ENCODE measurements around the gene PRKAR1A.
A peak's percentile ranks its signal among the peaks of the same experiment; 100 is the strongest.
"Not testable (repeated sequence)": the region's sequence is repeated elsewhere in the genome, so short reads cannot be mapped to it uniquely, and the experiment has no call there.

PRKAR1A gene

DNA sequence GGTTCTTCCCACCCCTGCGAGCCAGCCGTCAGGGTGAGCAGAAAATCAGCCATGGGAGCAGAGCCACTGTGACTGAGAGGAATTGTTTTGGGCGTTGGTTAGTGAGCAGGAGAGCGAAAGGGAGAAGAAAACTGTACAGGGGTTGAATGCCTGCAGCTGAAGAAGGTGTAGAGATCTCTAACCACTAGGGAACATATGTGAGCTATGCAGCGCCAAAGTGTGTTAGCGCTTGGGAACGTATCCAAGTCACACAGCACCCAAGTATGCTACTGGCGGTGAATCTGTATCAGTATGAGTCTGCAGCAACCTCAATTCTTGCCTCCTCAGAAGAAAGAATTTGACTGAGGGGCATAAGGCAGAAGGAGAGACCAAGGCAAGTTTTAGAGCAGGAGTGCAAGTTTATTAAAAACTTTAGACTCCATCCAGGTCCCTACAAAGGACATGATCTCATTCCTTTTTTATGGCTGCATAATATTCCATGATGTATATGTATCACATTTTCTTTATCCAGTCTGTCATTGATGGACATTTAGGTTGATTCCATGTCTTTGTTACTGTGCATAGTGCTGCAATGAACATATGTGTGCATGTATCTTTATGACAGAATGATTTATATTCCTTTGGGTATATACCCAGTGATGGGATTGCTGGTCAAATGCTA is 19.7 kb upstream of the PRKAR1A start:
- not testable (repeated sequence) for H3K9ac ChIP-seq (ENCODE audit: low read length); H3K36me3 ChIP-seq (ENCODE audit: insufficient read depth, low read length); H3K27me3 ChIP-seq (ENCODE audit: control insufficient read depth in 1 of 2, insufficient read depth in 2 of 2, low read length in 2 of 2); H3K4me3 ChIP-seq (ENCODE audit: low read depth in 1 of 2, low read length in 2 of 2); H3K27ac ChIP-seq (ENCODE audit: low read depth, low read length); H3K4me1 ChIP-seq (ENCODE audit: insufficient read depth, low read length); H3K9me3 ChIP-seq (ENCODE audit: low read length)

DNA sequence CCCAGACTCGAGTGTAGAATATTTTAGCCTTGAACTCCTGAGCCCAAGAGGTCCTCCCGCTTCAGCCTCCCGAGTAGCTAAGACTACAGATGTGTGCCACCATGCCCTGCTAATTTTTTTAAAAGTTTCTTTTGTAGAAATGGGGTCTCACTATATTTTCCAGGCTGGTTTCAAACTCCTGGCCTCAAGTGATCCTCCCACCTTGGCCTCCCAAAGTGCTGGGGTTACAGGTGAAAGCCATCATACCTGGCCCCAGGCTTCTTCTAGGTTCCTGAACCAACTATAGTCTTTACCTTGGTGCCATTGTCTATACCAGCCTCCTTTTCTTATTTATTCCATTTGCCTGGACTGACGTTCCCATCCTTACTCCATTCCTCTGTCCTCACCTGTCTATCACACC is 17.1 kb upstream of the PRKAR1A start:
- no peaks in the 10 kb centered on the region for H3K27me3 ChIP-seq (ENCODE audit: control insufficient read depth in 1 of 2, insufficient read depth in 2 of 2, low read length in 2 of 2)
- H3K9ac ChIP-seq (ENCODE audit: low read length), result no peak overlapping the region
- no peak overlapping the region for H3K4me3 ChIP-seq (ENCODE audit: low read depth in 1 of 2, low read length in 2 of 2)
- H3K4me1 ChIP-seq (ENCODE audit: insufficient read depth, low read length), result no peaks in the 10 kb centered on the region
- no peak overlapping the region for H3K27ac ChIP-seq (ENCODE audit: low read depth, low read length)
- H3K9me3 ChIP-seq (ENCODE audit: low read length), result no peaks in the 10 kb centered on the region
- H3K36me3 ChIP-seq (ENCODE audit: insufficient read depth, low read length), result no peaks in the 10 kb centered on the region

DNA sequence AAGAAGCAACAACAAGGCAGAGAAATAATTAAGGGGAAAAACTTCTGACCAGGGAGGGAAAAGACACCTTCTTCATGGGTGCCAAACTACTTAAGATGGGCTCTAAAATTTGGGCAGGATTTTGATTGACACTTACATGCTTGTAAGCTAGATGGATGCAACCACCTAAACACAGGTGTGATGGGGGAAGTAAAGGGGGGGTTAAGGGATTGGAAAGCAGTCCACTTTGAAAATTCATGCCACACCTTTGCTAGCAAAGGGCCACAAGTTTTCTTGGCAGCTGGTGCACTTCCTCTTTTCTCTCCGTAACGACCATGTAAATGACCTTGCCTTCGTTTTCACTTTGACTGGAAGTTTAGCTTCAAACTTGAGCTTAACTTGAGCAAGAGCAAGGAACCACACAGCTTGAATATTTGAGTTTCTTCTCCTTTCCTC is 14.3 kb upstream of the PRKAR1A start:
- H3K4me3 ChIP-seq (ENCODE audit: low read depth in 1 of 2, low read length in 2 of 2), result no peak overlapping the region
- no peaks in the 10 kb centered on the region for H3K27me3 ChIP-seq (ENCODE audit: control insufficient read depth in 1 of 2, insufficient read depth in 2 of 2, low read length in 2 of 2)
- no peaks in the 10 kb centered on the region for H3K36me3 ChIP-seq (ENCODE audit: insufficient read depth, low read length)
- no peak overlapping the region for H3K9ac ChIP-seq (ENCODE audit: low read length)
- no peaks in the 10 kb centered on the region for H3K9me3 ChIP-seq (ENCODE audit: low read length)
- H3K4me1 ChIP-seq (ENCODE audit: insufficient read depth, low read length), result no peaks in the 10 kb centered on the region
- no peak overlapping the region for H3K27ac ChIP-seq (ENCODE audit: low read depth, low read length)

DNA sequence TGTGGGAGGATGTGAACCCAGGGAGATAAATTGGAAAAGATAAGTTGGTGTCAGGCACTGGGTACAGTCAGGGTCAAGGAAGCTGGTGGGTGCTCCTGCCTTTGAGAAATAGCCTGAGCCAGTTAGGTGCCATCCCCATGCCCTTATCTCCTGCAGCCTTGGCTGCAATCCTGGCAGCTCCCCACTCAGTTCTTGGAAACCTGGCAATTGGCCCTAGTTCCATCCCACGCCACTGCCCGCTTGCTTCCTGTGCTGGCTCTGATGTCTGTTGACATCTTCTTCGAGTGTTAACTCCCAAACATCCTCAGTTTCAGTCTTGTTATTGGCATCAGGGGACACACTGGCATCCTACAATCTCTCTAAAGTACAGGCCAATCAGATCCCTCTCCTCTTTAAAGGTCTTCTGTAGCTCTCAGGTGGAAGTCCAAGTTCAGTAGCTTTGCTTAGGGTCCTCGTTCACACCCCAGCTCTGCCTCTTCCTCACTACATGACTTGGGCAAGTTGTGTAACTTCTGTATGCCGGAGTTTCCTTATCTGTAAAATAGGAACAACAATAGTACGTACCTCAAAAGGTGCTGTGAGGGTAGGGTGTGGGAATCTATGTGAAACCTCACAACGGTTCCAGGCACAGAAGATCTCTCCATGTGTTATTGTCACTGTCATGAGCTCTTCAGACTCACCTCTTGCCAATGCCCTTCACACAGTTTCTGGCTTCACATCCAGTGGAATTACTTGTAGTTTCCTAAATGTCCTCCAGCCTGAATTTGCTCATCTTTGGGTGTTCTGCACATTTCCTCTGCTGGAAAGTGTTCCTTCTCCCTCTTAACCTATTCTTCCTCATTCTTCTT is 13.5 kb upstream of the PRKAR1A start:
- no peaks in the 10 kb centered on the region for H3K4me1 ChIP-seq (ENCODE audit: insufficient read depth, low read length)
- no peaks in the 10 kb centered on the region for H3K9me3 ChIP-seq (ENCODE audit: low read length)
- H3K27me3 ChIP-seq (ENCODE audit: control insufficient read depth in 1 of 2, insufficient read depth in 2 of 2, low read length in 2 of 2), result no peaks in the 10 kb centered on the region
- no peaks in the 10 kb centered on the region for H3K36me3 ChIP-seq (ENCODE audit: insufficient read depth, low read length)
- H3K27ac ChIP-seq (ENCODE audit: low read depth, low read length), result no peak overlapping the region
- no peak overlapping the region for H3K4me3 ChIP-seq (ENCODE audit: low read depth in 1 of 2, low read length in 2 of 2)
- no peak overlapping the region for H3K9ac ChIP-seq (ENCODE audit: low read length)

DNA sequence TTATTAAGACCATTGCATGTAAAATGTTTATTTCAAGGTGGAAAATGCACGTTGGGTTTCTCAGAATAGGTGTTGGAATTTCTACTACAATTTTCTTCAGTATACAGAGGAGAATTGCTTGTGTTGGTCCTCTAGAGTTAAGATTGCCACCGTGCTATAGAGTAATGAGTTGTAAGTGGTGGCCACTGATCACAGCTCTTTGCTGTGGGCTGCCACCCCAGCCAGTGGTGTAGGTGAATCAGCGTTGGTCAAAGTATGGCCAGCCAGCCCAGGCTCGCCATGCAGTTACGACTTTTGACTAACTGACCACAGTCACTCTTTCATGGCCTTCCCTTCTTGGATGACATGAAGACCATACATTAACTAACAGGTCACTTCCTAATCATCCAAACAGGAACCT is 12.6 kb upstream of the PRKAR1A start:
- Histone ChIP-seq H3K27ac (ENCODE audit: low read depth, low read length) (no peak overlapping the region), H3K27me3 (ENCODE audit: control insufficient read depth in 1 of 2, insufficient read depth in 2 of 2, low read length in 2 of 2) (no peaks in the 10 kb centered on the region), H3K4me1 (ENCODE audit: insufficient read depth, low read length) (no peaks in the 10 kb centered on the region), H3K4me3 (ENCODE audit: low read depth in 1 of 2, low read length in 2 of 2) (no peak overlapping the region), H3K9ac (ENCODE audit: low read length) (no peak overlapping the region), H3K36me3 (ENCODE audit: insufficient read depth, low read length) (no peaks in the 10 kb centered on the region), H3K9me3 (ENCODE audit: low read length) (no peaks in the 10 kb centered on the region)

DNA sequence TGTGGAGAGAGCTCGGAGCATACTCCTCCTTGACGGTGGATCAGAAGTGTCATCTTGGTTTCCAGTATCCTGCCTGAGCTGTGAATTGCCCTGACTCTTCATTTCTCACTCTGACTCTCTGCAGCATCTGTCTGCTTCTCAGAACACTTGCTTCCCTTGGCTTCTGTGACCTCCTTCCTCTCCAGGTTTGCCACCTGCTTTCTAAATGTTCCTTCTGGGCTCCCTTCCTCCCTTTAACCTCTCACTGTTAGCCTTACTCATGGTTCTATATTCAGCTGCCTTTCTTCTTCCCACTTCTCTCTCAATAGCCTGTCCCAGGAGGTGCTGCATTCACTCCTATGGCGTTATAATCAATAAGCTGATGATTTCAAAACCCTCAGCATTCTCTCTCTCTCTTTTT is 11.2 kb upstream of the PRKAR1A start:
- H3K4me3 ChIP-seq (ENCODE audit: low read depth in 1 of 2, low read length in 2 of 2), result no peak overlapping the region
- no peaks in the 10 kb centered on the region for H3K27me3 ChIP-seq (ENCODE audit: control insufficient read depth in 1 of 2, insufficient read depth in 2 of 2, low read length in 2 of 2)
- no peak overlapping the region for H3K27ac ChIP-seq (ENCODE audit: low read depth, low read length)
- no peaks in the 10 kb centered on the region for H3K36me3 ChIP-seq (ENCODE audit: insufficient read depth, low read length)
- no peaks in the 10 kb centered on the region for H3K9me3 ChIP-seq (ENCODE audit: low read length)
- no peaks in the 10 kb centered on the region for H3K4me1 ChIP-seq (ENCODE audit: insufficient read depth, low read length)
- no peak overlapping the region for H3K9ac ChIP-seq (ENCODE audit: low read length)

DNA sequence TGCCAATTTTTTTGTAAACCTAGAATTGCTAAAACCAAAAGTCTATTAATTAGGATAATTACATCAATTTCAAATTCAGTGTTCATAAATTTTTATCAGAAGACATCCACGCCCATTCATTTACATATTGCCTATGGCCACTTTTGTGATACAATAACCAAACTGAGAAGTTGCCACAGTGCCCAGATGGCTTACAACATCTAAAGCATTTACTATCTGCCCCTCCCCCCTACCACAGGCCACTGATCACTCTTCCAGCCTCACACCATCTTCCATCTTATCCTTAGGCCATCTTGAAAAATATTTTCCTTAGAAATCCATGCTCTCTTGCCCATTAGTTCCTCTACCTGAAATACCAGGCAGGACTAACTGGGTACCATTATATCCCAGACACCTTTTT is 6.3 kb upstream of the PRKAR1A start:
- Histone ChIP-seq H3K27me3 (ENCODE audit: control insufficient read depth in 1 of 2, insufficient read depth in 2 of 2, low read length in 2 of 2) (no peaks in the 10 kb centered on the region), H3K4me3 (ENCODE audit: low read depth in 1 of 2, low read length in 2 of 2) (no peak overlapping the region), H3K27ac (ENCODE audit: low read depth, low read length) (no peak overlapping the region), H3K36me3 (ENCODE audit: insufficient read depth, low read length) (no peaks in the 10 kb centered on the region), H3K9ac (ENCODE audit: low read length) (no peak overlapping the region), H3K9me3 (ENCODE audit: low read length) (no peaks in the 10 kb centered on the region), H3K4me1 (ENCODE audit: insufficient read depth, low read length) (no peaks in the 10 kb centered on the region)

DNA sequence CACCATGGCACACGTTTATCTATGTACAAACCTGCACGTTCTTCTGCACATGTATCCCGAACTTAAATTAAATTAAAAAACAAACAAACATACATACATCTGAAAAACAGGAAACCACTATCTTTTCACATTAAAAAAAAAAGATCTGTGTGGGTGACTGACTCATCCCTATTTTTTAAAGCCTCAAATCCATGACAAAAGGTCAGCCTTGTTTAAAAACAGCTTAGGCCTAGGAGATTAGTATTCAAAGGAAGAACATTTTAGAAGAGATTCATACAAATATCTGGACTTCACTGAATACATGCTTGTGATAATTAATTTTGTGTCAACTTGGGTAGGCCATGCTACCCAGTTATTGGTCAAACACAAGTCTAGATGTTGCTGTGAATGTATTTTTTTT is 4.7 kb upstream of the PRKAR1A start:
- Histone ChIP-seq H3K27me3 (ENCODE audit: control insufficient read depth in 1 of 2, insufficient read depth in 2 of 2, low read length in 2 of 2) (no peaks in the 10 kb centered on the region), H3K4me1 (ENCODE audit: insufficient read depth, low read length) (no peaks in the 10 kb centered on the region), H3K9me3 (ENCODE audit: low read length) (no peaks in the 10 kb centered on the region), H3K27ac (ENCODE audit: low read depth, low read length) (no peak overlapping the region), H3K9ac (ENCODE audit: low read length) (no peak overlapping the region), H3K4me3 (ENCODE audit: low read depth in 1 of 2, low read length in 2 of 2) (no peak overlapping the region), H3K36me3 (ENCODE audit: insufficient read depth, low read length) (no peaks in the 10 kb centered on the region)

DNA sequence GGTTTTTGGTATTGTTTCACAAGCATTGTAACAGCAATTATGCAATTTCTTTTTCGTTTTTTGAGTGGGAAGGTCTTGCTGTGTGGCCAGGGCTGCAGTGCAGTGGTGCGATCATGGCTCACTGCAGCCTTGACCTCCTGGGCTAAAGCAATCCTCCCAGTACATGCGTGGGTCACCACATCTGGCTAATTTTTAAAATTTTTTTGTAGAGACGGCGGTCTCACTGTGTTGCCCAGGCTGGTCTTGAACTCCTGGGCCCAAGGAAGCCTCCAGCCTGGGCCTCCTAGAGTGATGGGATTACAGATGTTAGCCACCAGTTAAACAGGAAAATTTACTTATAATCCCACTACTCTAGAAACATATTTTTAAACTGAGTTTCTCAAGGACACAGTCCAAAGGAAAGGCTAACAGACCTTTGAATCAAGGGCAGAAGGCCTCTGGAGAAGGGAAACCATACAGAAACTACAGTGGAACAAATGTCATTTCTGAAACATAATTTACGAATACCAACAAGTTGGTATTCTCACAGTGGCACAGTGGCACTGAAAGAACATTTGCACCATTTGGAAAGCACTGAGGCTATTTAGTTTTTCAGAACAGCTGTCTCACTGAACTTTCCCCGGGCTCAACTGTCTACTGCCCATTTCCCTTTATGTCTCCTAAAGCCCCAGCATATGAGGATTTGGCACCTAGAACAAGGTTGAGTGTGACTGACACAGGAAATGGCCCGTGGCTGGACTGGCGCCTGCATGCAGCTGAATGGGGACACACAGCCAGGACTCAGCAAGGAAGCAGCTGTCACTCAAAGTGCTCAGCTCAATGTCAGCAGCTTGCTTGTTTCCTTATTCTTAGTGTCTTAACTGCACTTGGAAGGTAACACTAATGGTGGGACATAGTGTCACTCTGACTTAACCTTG is 2.8 kb upstream of the PRKAR1A start:
- Histone ChIP-seq H3K27ac (ENCODE audit: low read depth, low read length) (no peak overlapping the region), H3K4me1 (ENCODE audit: insufficient read depth, low read length) (peaks cover 3% of the 10 kb centered on the region), H3K9ac (ENCODE audit: low read length) (no peak overlapping the region), H3K9me3 (ENCODE audit: low read length) (no peaks in the 10 kb centered on the region), H3K36me3 (ENCODE audit: insufficient read depth, low read length) (no peaks in the 10 kb centered on the region), H3K4me3 (ENCODE audit: low read depth in 1 of 2, low read length in 2 of 2) (no peak overlapping the region), H3K27me3 (ENCODE audit: control insufficient read depth in 1 of 2, insufficient read depth in 2 of 2, low read length in 2 of 2) (no peaks in the 10 kb centered on the region)

DNA sequence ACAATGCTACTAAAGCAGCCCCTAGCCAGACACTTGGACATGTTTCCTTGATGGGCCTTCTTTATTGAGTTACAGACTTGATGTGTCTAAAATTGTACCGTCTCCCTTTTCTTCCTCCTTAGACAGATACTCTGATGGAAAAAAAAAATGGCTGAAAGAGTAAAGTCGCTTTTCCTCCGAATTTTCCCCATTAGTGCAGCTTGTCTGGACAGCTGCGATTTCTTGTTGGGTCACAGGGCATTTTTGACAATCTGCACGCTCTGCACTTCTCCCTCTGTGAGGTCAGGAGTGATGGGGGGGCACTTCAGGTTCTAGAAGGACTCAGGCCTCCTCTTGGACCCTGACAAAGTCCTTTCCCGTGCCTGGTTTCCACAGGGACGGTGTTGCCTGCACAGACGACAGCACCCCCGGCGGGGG is 968 bp upstream of the PRKAR1A start:
- peak overlapping the region; percentile 95 to 97 for H3K4me3 ChIP-seq (ENCODE audit: low read depth in 1 of 2, low read length in 2 of 2)
- no peaks in the 10 kb centered on the region for H3K36me3 ChIP-seq (ENCODE audit: insufficient read depth, low read length)

DNA sequence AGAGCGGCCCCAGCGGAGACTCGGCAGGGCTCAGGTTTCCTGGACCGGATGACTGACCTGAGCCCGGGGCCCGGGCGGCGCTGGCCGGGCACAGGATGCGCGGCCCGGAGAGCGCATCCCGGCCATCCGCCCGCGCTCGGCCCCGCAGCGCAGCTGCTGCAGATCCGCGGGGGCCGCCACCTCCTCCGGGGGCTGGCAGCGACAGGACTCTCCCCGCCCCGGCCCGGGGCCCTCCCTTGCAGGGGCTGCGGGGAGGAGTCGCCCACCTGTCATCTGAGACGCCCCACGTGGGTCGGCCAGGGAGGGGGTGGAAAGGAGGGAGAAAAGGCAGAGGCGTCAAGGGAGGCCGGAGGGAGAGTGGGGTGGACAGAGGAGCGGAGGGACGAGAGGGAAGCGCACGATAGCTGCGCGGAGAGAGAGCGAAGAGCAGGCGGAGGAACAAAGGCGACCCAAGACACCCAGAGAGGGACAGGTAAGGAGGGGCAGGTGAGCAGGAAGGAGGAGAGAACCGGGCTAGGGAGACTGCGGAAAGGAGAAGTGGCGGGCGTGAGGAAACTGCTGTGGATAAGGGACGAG is 471 bp upstream of the PRKAR1A start:
- H3K4me1 ChIP-seq (ENCODE audit: insufficient read depth, low read length), result peaks cover 15% of the 10 kb centered on the region
- no peaks in the 10 kb centered on the region for H3K27me3 ChIP-seq (ENCODE audit: control insufficient read depth in 1 of 2, insufficient read depth in 2 of 2, low read length in 2 of 2)
- H3K27ac ChIP-seq (ENCODE audit: low read depth, low read length), result peak overlapping the region; percentile 98
- peak overlapping the region; percentile 95 to 97 for H3K4me3 ChIP-seq (ENCODE audit: low read depth in 1 of 2, low read length in 2 of 2)
- peak overlapping the region; percentile 85 for H3K9ac ChIP-seq (ENCODE audit: low read length)
- H3K36me3 ChIP-seq (ENCODE audit: insufficient read depth, low read length), result peaks cover 2% of the 10 kb centered on the region
- H3K9me3 ChIP-seq (ENCODE audit: low read length), result no peaks in the 10 kb centered on the region

More for the DNA sequence above, 968 bp upstream of the PRKAR1A start:
- Histone ChIP-seq H3K27me3 (ENCODE audit: control insufficient read depth in 1 of 2, insufficient read depth in 2 of 2, low read length in 2 of 2) (no peaks in the 10 kb centered on the region), H3K9me3 (ENCODE audit: low read length) (no peaks in the 10 kb centered on the region), H3K27ac (ENCODE audit: low read depth, low read length) (peak overlapping the region; percentile 98), H3K4me1 (ENCODE audit: insufficient read depth, low read length) (peaks cover 15% of the 10 kb centered on the region), H3K9ac (ENCODE audit: low read length) (no peak overlapping the region)
